GM21737 (cell line): ENCODE results near the gene CRIM1.

Experiments used
- ATAC-seq: cut with Tn5 transposase; IDR thresholded peaks from one replicate; pipeline ENCODE4 v1.9.1; 2021; ENCODE audit warnings: mild to moderate bottlenecking, moderate library complexity; ENCODE audit not compliant: unreplicated experiment

The CRIM1 gene

DNA sequence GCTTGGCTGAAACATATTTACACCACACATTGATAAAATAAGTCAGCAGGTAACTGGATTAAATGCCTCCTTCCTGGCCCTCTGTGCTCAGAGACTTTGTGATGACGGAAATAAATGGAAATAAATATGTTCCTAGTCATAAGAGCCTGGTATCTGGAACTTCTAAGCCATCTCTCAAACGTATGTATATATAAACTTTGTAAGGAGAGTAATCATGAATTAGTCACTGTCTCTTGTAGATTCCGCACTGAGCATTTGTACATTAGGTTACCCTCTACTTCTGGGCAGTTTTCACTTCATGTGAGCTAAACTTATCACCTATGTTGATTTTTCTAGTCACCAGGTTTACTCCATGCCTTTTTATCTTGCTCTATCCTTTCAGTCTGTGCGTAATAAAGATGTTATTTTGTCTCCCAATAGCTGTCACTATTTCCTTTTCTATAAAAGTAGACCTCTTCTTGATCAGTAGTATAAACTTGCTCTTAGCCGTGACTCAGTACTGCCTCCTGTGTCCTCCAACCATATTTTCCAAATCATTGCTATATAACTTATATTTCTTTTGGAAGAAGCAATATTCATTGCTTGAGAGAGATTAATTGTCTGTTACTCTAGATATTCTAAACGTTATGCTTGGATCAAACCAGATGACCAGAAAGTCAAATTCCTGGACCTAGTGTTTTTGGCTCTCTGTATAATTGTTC is 189.2 kb downstream of the CRIM1 start:
- ATAC-seq = no peak

DNA sequence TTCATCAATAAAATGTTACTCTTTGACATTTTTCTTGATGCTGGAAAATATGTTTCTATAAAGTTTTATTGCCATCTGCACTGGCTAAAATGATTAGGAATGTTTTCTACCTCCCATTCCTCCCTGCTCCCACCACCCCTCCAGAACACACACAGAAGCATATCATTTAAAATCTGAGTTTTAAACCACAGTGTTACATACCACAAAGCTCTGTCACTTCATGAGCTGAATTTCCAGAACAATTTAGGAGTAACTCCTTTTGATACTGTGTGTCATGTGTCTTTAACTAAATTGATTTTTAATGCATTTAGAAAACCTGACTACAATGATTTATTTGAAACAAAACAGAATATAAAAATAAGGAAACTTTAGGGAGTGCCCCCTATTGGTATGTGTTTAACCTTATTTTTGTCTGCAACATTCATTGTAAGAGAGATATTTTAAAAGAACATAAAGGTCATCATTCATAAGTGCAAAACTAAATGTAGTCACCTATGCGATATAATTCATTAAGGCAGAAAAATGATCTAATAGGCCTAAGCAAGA is 190.4 kb downstream of the CRIM1 start:
- no peak for ATAC-seq

DNA sequence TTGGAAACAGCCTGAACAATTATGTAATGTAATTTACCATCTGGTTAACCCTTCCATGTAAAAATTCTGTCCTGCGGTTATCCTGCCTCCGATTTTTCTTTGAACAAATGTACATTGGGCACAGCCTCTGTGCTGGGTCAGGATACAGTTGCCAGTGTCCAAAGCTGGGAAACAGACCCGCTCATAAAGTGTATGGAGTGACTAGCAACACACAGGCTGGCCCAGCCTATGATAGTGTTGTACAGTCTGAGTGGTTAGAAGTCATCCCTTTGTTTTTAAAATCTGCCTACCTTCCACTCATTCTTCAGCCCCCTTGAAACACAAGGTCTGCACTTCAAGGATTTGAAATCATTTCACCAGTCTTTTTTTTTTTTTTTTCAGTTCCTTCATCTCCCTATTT is 192.3 kb downstream of the CRIM1 start:
- no peak for ATAC-seq

DNA sequence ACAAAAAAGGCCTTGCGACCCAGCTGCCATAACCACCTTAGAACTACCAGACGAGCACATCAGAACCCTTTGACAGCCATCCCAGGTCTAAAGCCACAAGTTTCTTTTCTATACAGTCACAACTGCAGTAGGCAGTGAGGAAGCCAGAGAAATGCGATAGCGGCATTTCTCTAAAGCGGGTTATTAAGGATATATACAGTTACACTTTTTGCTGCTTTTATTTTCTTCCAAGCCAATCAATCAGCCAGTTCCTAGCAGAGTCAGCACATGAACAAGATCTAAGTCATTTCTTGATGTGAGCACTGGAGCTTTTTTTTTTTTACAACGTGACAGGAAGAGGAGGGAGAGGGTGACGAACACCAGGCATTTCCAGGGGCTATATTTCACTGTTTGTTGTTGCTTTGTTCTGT is 193.6 kb downstream of the CRIM1 start:
- no peak for ATAC-seq

DNA sequence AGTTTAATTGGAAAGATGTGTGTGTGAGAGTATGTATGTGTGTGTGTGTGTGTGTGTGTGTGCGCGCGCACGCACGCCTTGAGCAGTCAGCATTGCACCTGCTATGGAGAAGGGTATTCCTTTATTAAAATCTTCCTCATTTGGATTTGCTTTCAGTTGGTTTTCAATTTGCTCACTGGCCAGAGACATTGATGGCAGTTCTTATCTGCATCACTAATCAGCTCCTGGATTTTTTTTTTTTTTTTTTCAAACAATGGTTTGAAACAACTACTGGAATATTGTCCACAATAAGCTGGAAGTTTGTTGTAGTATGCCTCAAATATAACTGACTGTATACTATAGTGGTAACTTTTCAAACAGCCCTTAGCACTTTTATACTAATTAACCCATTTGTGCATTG is 194.4 kb downstream of the CRIM1 start:
- ATAC-seq = no peak

DNA sequence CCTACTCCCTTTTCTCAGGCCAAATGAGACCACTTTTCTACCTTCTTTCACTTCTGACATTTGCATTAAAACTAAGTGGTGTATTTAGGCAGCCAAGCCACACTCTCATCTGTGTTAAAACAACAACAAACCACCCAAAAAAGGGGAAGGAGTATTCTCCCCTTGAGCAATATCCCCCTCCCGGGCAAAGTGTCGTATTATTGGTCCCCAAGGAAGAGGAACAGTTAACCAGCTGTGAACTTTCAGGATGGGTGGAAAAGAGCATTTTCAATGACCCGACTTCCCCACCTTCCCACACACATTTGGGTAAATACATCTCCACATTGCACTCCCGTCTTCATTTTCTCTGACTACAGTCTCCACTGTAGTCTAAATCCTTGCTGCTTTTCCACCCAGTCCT is 198.1 kb downstream of the CRIM1 start:
- ATAC-seq = no peak

DNA sequence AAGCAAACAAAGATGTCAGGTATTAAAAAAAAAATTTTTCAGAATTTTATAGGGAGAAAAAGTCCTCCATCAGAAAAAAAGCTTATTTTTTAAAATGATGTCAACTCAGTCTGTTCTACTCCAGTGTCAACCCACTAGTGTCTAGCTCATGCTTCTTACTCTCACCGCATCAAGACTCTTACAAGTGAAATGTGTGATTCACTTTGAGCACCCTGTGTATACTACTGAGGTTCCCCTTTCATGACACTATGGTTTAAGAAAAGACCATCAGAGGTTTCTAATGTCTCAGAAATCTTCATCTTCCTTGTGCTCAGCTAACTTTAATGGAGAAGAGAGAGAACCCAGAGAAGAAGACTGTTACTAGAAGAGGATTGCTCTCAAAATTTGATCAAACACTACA is 199.0 kb downstream of the CRIM1 start:
- ATAC-seq = no peak

DNA sequence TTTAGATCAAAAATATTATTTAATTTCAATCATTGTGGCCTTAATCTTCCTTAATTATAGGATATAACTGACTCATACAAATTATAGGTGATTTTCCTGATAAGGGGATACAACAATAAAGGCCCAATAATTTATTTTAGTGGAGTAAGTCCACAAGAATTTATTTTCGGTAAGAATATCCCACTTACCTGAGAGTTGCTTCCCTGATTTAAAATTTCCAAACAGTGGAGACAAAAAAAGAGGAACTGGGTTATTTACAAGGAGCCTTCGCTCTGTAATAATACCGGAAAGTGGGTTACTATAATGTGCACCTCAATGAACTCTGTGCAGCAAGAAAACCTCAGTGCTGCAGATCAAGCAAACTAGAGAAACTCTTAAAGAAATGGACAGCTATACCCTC is 200.2 kb downstream of the CRIM1 start:
- no peak for ATAC-seq

DNA sequence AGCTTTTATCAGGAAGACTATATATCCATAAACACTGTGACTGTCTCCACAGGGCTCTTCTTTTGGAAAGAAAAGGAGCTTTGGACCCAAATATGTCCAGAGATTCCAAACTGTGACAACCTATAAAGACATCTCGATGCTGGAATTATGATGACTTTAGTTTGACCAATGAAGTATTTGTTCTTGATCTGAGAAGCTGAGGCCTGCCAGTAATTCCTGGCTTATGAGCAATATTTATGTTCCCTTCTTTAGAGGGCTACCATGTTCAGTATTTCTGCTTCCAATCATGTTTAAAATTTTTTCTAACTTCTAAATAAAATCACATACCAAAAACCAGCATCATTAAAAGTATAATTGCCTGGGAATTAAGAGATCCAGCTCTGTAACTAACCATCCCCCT is 201.3 kb downstream of the CRIM1 start:
- ATAC-seq = no peak

DNA sequence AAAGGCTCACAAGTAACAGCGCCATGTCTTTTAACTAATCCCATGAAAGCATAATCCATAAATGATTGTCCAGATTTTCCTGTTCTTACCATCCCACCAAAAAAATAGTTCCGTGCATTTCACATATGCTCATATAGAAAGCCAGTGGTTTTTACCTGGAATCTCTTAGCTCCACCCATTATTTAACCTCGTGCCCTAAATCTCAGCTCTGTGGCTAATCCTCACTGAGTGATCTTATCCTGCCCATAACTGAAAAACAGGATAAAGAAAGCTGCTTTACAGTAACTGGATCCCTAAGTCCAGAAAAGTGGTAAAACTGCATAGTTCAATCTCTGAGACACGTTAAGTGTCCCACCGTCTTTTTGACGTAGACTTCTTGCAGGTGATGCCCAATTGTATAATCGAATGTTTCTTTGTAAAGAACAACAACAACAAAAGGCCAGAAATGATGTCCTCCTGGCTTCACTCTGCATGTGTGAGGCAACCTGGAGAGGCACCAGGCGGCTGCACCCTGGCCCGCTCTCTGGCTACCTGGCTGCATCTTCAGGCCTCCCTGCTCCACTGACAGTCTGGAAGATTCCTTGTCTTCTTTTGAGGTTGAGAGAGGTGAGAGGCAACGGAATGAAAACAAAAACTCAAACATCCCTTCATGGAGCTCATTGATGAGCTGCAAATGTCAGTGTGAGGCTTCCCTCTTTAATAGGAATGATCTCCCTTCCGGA is 203.8 kb downstream of the CRIM1 start:
- ATAC-seq = no peak

DNA sequence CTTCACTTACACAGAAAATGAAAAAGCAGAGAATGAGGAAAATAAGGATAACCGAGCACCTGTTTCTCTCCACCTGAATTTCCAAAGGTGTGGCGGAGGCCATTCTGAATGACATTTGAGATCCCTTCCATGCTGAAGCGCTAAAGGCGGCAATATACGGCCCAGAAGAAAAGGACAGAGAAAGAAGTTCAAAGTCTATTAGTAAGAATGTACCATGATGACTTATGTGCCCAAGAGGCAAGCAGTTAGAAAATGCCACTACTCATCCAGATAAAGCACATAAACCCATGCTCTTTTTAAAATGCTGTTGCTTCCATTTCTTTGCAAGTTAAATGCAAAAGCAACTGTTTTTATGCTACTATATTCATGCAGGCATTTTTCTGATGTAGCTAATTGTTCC is 205.1 kb downstream of the CRIM1 start:
- no peak for ATAC-seq

DNA sequence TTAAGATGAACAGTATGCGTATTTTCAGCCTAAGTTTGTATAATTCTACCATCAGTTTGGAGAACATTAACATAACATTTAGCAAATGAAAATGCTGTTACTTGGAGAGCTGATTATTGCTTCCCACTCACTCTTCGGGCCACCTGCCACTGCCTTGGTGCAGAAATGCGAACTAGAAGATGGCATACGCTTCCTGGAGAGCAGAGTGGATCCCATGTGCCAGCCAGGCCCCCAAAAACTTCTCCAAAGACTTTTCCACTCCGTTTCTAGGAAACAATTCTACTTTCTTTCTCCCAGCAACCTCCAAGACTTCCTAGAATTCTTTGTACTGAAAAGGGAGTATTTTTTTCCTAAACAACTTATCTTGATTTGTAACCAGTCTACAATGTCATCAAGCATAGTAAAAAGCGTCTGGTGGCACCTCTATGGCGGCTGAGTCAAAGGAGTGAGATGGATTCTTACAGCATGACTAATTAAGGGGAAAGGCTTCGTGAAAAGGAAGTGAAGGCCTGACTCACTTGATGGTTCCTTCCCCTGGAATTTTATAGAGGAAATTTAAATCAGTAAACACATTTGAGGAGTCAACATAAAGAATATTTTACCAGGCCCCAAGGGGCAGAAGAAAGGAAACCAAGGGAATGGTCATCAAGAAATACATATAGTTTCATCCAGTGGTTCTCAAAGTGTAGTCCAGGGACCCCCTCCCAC is 205.8 kb downstream of the CRIM1 start:
- no peak for ATAC-seq

DNA sequence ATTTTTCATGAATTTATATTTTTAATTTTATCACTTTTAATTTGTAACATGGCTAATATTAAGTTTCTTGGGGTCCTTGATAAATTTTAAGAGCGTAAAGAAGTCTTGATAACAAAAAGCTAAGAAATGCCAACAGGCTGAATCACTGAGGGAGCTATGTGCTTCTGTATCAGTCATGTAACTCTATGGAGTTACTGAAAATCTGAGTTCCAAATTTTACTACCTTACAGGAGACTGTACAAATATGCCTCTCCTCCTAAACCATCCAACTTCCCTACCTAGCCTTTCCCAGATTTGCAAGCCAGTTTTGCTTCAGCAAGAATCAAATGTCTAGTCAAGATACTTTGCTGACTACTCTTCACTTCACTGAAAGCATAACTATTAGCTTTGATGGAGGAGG is 206.7 kb downstream of the CRIM1 start:
- no peak for ATAC-seq

DNA sequence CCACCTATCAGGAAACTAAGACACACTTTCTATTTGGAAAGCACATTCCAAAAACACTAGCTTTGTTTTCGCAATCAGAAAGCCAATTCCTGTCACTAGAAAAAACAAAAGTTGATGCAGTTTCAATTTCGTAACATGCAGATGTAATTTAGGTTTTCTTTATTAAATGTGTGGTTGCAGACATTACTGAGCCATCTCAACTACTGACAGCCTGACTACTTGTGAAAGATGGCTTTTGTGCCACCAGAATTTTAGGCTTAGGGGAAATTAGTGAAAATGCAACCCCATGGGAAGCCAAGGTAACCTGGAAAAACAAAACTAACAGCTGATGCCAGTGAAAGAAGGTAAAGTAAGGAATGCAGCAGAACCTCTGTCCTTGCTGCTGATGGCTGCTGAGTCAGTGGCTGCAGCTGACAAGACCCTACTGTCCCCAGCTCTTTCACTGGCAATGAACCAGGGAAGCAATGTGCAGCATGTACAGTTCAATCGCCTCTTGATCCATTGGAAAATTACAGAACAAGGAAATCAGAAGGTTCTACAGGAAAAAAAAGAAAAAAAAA is 207.5 kb downstream of the CRIM1 start:
- no peak for ATAC-seq

DNA sequence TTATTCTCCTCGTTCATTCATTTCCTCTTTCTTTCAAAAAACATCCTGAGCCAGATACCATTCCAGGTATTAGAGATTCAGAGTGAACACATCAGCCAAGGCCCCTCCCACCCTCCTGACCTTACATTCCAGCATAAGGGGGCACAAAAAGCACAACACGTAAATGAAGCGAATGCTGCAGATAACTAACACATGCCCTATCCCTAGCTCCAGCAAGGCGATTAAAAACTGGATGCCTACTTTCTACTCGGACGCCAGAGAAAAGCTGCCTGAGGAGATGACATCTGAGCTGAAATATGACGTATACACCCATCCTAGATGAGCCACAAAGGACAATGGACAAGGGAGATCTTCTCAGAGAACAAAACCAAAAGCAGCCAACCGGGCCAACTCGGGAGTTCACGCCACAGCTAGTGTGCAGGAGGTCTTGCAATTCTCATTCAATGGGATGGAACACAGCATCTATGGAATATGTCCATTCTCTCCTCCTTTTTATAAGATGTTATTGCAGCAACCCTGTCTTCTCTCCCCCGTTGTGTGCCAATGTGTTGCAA is 208.9 kb downstream of the CRIM1 start:
- no peak for ATAC-seq

DNA sequence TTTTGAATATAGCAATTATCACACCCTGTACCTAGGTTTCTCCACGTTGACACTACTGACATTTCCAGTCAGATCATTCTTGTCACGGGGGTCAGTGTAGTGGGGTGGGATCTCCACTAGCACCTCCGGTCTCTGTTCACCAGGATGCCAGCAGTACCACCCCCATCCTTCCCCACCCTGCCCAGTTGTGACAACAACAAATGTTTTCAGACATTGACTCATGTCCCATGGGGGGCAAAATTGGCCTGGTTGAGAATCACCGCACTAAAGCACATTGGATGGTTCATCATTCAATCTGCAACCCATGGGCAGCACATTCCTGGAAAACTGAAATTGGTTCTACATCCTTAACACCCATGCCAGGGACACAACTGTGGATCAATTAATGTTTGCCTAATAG is 210.1 kb downstream of the CRIM1 start:
- ATAC-seq = no peak

DNA sequence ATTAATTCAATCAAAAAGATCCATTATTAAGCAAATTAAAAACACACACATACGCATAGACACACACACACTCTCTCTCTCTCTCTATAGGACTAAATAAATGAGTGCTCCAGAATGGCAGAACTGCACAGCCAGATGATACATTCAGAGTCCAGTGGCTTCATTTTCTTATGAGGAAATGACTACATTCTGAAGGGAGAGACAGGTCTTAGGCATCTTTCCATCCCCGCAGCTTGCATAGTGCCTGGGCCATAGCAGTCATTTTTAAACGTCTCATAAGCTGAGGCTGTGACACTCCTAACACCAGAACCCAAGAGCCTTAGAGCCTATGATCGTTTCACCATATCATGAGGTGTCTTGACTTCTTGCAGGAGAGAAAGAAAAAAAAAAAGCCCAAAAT is 211.3 kb downstream of the CRIM1 start:
- ATAC-seq = no peak

DNA sequence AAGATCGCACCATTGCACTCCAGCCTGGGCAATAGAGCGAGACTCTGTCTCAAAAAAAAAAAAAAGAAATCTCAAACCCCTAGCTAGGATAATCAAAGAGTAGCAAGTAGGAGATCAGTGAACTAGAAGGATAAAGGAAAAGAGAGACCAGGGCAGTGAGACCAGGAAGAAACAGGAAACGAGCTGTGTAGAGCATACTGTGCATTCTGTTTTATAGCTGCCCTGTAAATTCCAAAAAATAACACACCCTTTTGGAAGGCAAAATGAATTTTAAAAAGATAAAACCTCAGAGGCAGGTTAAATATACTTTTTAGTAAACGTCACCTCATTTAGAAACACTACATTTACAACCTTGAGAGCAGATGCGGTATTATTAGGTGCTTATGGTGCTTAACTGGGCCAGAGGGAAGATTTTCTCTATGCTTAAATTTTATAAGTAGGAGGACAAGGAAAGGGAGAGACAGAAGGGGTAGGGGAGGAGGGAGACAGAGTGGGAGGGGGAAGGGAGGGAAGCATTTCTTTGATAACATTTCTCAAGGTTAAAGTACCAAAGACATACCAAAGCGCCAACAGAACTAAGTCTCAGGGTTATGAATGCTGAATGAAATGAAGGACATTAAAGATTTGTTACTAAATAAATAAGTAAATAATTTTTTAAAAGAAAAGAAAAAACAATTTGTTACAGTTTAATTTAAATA is 212.3 kb downstream of the CRIM1 start:
- ATAC-seq = no peak

DNA sequence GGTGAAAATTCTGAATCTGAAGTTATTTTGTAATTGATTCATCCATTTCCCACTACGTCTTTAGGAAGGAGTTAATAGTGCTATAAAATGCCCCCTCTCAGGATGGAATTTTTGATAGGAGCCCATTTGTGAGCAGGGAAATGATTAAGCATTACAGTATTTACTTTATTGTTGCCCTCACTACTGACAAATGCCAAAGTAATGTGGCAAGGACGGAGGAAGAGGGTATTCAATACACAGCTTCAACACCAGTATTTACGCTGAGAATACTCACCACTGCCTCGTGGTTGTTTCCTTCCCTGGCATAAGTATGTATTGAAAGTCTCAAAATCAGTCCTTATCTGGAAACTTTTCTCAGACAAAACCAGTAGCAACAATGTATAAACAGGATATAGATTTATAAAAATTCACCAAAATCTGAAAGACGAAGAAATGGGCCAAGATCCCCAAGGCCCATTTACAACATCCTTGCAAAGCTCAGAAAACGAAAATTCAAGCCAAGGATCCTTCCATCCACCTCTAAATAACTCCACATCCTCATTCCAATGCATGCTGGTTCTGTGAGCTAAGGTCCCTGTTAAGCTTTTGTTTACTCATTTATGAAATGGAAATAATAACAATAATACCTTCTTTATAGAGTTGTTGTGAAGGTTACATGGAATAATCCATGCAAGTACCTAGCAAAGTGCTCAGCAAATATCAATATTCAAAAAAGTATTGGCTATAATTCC is 213.1 kb downstream of the CRIM1 start:
- no peak for ATAC-seq

DNA sequence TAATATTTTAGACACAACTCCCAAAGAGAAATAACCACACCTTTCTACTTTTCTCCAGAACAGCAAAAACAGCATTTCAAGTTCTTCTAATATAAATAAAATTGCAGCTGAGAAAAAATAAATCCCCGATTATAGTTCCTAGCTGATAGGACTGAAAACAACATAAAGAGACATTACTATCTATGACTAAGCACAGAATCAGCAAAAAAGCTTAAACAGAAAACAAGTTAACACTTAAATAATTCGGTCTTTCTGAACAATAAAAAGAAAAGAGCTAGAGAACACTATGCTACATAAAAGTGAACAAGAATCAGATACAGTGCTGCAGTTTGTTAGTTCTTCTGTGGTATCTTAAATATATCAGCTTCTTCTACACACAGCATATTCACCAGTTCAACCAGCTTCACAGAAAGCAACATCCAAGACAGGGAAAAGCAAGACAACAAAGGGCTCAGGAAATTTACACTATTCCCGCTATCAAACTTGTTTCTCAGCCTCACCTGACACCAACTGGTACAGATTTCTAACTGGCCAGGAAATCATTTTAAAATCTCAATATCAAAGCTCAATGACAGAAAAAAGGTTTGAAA is 213.8 kb downstream of the CRIM1 start:
- ATAC-seq = no peak
